Adrenal gland (tissue), 5 donors: ENCODE data around the gene SNAPC3.

Source experiments
- POLR2A ChIP-seq, 2 donors: fragments of 450-650 bp; IDR thresholded peaks; one replicate each; pipeline ENCODE4 v1.6.1; 2017; ENCODE audit warnings: antibody characterized with exemption in 2 of 2, mild to moderate bottlenecking in 2 of 2, moderate library complexity in 1 of 2
- TF ChIP-seq, protein P1 (sequence below), 6 experiments: fragments of 450-650 bp in 4 of 6; fragments of 200-600 bp in 2 of 6; sonication (generic) in 1 of 6; IDR thresholded peaks; 1 replicate in 5 of 6; 2 replicates in 1 of 6; pipeline versions ENCODE4 v1.5.1 to v1.8.0; 2016 to 2021; ENCODE audit warnings: antibody characterized with exemption in 6 of 6, mild to moderate bottlenecking in 2 of 6, moderate library complexity in 1 of 6
- donor health status: DM: no; HTN: no; CAD: no.

GRCh38 chr9:15421532-15421931 lies 1.1 kb upstream of the SNAPC3 start:
- TF ChIP-seq POLR2A (IDR thresholded peaks at IDR 0.05): no peak
- TF ChIP-seq, protein P1, sequence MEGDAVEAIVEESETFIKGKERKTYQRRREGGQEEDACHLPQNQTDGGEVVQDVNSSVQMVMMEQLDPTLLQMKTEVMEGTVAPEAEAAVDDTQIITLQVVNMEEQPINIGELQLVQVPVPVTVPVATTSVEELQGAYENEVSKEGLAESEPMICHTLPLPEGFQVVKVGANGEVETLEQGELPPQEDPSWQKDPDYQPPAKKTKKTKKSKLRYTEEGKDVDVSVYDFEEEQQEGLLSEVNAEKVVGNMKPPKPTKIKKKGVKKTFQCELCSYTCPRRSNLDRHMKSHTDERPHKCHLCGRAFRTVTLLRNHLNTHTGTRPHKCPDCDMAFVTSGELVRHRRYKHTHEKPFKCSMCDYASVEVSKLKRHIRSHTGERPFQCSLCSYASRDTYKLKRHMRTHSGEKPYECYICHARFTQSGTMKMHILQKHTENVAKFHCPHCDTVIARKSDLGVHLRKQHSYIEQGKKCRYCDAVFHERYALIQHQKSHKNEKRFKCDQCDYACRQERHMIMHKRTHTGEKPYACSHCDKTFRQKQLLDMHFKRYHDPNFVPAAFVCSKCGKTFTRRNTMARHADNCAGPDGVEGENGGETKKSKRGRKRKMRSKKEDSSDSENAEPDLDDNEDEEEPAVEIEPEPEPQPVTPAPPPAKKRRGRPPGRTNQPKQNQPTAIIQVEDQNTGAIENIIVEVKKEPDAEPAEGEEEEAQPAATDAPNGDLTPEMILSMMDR (IDR thresholded peaks at IDR 0.05): no peak
